Activated T-cell treated with anti-CD3 and anti-CD28 coated beads, Interleukin-2, amount 50 U/mL, for 4 hours (primary cell): ENCODE results near the gene PTPRC. TPM values are rescaled to one million over a fixed set of nuclear protein-coding genes. Genes with fewer than 3 reads are reported as not detected.

Experiments
- ATAC-seq, 2 donors: fragments of 200-7000 bp; cut with Tn5 transposase; one replicate each; pipeline ENCODE4 v1.10.0; 2021
- DNase-seq: peaks from one replicate; pipeline ENCODE4 v3.0.0-alpha.2; 2020
- H3K27me3 Mint-ChIP-seq: one replicate; pipeline ENCODE4 v1.8.0; 2021; ENCODE audit warnings: low read depth, mixed read lengths
- H3K36me3 Mint-ChIP-seq: one replicate; pipeline ENCODE4 v1.8.0; 2022; ENCODE audit warnings: mixed read lengths; ENCODE audit not compliant: insufficient read depth
- H3K4me1 Mint-ChIP-seq: one replicate; pipeline ENCODE4 v1.8.0; 2021; ENCODE audit warnings: low read depth, mixed read lengths
- H3K4me3 Mint-ChIP-seq: one replicate; pipeline ENCODE4 v1.8.0; 2021; ENCODE audit warnings: mild to moderate bottlenecking, moderate library complexity, mixed read lengths
- H3K9me3 Mint-ChIP-seq: one replicate; pipeline ENCODE4 v1.8.0; 2021; ENCODE audit warnings: mixed read lengths
- total RNA-seq, 3 donors: library from RNA; stranded (reverse); gene quantifications; one replicate each; pipeline ENCODE4 v1.2.1, GENCODE V29; 2021

PTPRC gene
- total RNA-seq, 3 donors from 2014 or later = 181 to 243 (median 224) TPM

- Mint-ChIP-seq H3K4me1 (peaks cover 84% of the 10 kb centered on the region), H3K4me3 (peak overlapping the region; percentile 58), H3K9me3 (no peaks in the 10 kb centered on the region), H3K27me3 (no peaks in the 10 kb centered on the region), H3K36me3 (peaks cover 61% of the 10 kb centered on the region)
- ATAC-seq (no peak), DNase-seq (no peak)
These were observed 29.0 kb downstream of the PTPRC start for GRCh38 chr1:198667807-198668206.

- ATAC-seq (peak; percentile 90 to 93), DNase-seq (no peak)
- peak overlapping the region; percentile 58 for H3K4me3 Mint-ChIP-seq
- H3K9me3 Mint-ChIP-seq = no peaks in the 10 kb centered on the region
- H3K4me1 Mint-ChIP-seq = peaks cover 85% of the 10 kb centered on the region
- H3K27me3 Mint-ChIP-seq = no peaks in the 10 kb centered on the region
- H3K36me3 Mint-ChIP-seq = peaks cover 58% of the 10 kb centered on the region
These were observed 30.3 kb downstream of the PTPRC start for GRCh38 chr1:198669023-198669698.

DNA sequence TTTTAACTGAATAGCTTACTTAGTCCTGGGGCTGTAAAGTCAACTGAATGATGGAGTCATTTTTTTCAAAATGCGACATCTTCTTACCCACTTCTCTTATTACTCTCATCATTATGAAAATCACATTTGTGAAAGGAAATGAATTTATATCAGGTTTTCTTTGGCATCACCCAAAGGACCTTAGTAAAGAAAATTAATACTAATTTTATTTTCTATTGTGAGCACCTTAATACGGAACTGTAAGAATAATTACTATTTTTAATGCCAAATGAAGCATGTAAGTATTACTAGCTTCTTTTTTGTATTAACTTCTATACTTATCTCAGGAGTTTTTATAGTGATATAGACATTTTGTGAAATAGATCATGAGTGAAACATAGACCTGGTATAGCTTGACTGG, 30.9 kb downstream of the PTPRC start:
- no peak for DNase-seq
- H3K36me3 Mint-ChIP-seq = peaks cover 53% of the 10 kb centered on the region
- peaks cover 83% of the 10 kb centered on the region for H3K4me1 Mint-ChIP-seq
- no peak for ATAC-seq
- no peaks in the 10 kb centered on the region for H3K27me3 Mint-ChIP-seq
- no peaks in the 10 kb centered on the region for H3K9me3 Mint-ChIP-seq
- peak overlapping the region; percentile 55 for H3K4me3 Mint-ChIP-seq

GRCh38 chr1:198671136-198671535, 32.3 kb downstream of the PTPRC start:
- ATAC-seq = no peak
- peak overlapping the region; percentile 27 for H3K4me3 Mint-ChIP-seq
- peaks cover 85% of the 10 kb centered on the region for H3K4me1 Mint-ChIP-seq
- no peak for DNase-seq
- H3K9me3 Mint-ChIP-seq = no peaks in the 10 kb centered on the region
- H3K36me3 Mint-ChIP-seq = peaks cover 56% of the 10 kb centered on the region
- H3K27me3 Mint-ChIP-seq = no peaks in the 10 kb centered on the region

DNA sequence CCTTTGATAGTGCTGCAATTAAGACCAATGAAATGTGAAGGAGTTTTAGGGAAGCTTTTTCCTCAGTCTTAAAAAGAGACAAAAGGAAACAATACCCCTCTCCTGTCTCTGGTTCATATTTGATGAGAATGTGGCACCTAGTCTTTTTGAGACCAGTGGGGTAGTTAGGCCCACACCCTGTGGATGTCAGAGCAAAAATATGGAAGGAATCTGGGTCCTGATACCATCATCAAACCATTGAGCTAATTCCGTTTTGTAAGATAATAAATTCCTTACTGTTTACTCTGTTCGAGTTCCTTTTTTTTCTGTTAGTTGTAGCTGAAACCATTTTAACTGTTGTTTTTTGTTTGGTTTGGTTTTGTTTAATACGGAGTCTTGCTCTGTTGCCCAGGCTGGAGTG, 33.3 kb downstream of the PTPRC start:
- H3K36me3 Mint-ChIP-seq = peaks cover 55% of the 10 kb centered on the region

GRCh38 chr1:198674009-198674408, 35.2 kb downstream of the PTPRC start:
- Mint-ChIP-seq H3K9me3 (no peaks in the 10 kb centered on the region), H3K27me3 (no peaks in the 10 kb centered on the region), H3K36me3 (peaks cover 47% of the 10 kb centered on the region), H3K4me3 (no peak overlapping the region), H3K4me1 (peaks cover 89% of the 10 kb centered on the region)
- no peak for DNase-seq
- no peak for ATAC-seq

More for the DNA sequence above, 33.3 kb downstream of the PTPRC start:
- H3K9me3 Mint-ChIP-seq = no peaks in the 10 kb centered on the region
- no peak for ATAC-seq
- no peak overlapping the region for H3K4me3 Mint-ChIP-seq
- peaks cover 89% of the 10 kb centered on the region for H3K4me1 Mint-ChIP-seq
- DNase-seq = no peak
- H3K27me3 Mint-ChIP-seq = no peaks in the 10 kb centered on the region

DNA sequence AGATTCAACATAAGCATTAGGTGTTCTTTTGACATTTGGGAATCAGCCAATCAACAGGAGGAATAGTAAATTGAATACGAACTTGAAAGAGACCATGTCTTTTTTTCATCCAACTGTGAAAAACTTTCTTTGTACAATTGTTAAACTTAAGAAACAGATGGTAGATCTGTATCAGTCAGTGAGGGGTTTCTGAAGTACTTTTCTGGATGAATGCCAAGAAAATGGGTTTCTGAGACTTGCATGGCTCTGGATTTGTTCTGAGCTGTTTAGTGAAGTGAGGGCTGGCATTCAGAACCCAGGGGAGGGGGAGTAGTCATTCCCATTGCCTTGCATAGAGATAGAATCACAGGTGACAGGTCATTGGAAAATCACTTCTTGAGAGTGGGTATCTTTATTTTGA, 37.4 kb downstream of the PTPRC start:
- Mint-ChIP-seq H3K9me3 (no peaks in the 10 kb centered on the region), H3K4me1 (peaks cover 89% of the 10 kb centered on the region), H3K36me3 (peaks cover 43% of the 10 kb centered on the region), H3K4me3 (peak overlapping the region; percentile 56), H3K27me3 (no peaks in the 10 kb centered on the region)
- ATAC-seq (peak; percentile 46 to 50), DNase-seq (no peak)

GRCh38 chr1:198677027-198677426, 38.2 kb downstream of the PTPRC start:
- H3K4me3 Mint-ChIP-seq = peak overlapping the region; percentile 80
- no peaks in the 10 kb centered on the region for H3K27me3 Mint-ChIP-seq
- H3K36me3 Mint-ChIP-seq = peaks cover 36% of the 10 kb centered on the region
- no peak for DNase-seq
- H3K4me1 Mint-ChIP-seq = peaks cover 85% of the 10 kb centered on the region
- no peaks in the 10 kb centered on the region for H3K9me3 Mint-ChIP-seq
- ATAC-seq = no peak

DNA sequence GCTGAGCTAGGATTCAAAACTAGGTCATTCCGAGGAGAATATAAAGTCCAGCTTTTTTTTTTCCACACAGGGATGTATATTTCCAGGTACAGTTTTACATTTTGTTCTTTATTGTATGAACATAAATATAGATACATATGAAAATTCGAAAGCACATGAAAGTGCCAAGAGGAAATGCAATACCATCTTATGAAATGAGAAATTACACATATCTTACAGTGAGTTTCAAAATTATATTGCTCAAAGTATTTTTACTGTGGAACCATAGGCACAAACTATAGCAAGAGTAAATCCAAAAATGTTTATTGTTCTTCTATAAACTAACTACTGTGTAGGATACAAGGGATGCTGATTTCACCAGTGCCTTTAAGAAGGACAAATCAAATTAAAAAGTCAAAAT, 39.0 kb downstream of the PTPRC start:
- Mint-ChIP-seq H3K36me3 (peaks cover 29% of the 10 kb centered on the region), H3K4me1 (peaks cover 84% of the 10 kb centered on the region), H3K9me3 (no peaks in the 10 kb centered on the region), H3K27me3 (no peaks in the 10 kb centered on the region), H3K4me3 (peak overlapping the region; percentile 80)
- ATAC-seq (no peak), DNase-seq (no peak)

- H3K4me1 Mint-ChIP-seq = peaks cover 84% of the 10 kb centered on the region
- no peak for ATAC-seq
These were observed 39.5 kb downstream of the PTPRC start for GRCh38 chr1:198678301-198678836.

DNA sequence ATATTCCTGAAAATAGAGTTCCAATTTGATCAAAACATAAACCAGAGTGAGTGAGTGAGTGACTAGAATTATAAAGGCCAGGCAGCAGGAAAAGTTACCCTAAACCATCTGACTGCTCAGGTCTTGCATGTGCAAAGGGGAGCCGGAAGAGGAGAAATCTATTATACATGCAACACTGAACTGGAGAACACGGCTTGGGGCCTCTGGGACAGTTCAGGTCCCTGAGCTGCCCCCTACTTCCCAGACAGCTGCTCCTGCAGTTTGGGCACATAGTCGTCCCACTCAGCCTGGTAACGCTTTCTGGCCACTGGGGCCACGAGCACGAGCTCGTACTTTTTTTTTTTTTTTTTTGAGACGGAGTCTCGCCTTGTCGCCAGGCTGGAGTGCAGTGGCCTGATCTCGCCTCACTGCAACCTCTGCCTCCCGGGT, 40.1 kb downstream of the PTPRC start:
- H3K9me3 Mint-ChIP-seq = no peaks in the 10 kb centered on the region
- DNase-seq (no peak), ATAC-seq (no peak)
- H3K4me1 Mint-ChIP-seq = peaks cover 85% of the 10 kb centered on the region
- peaks cover 26% of the 10 kb centered on the region for H3K36me3 Mint-ChIP-seq
- H3K27me3 Mint-ChIP-seq = no peaks in the 10 kb centered on the region
- H3K4me3 Mint-ChIP-seq = peak overlapping the region; percentile 80

More at GRCh38 chr1:198678301-198678836, 39.5 kb downstream of the PTPRC start:
- Mint-ChIP-seq H3K9me3 (no peaks in the 10 kb centered on the region), H3K4me3 (peak overlapping the region; percentile 80), H3K27me3 (no peaks in the 10 kb centered on the region), H3K36me3 (peaks cover 26% of the 10 kb centered on the region)
- no peak for DNase-seq

DNA sequence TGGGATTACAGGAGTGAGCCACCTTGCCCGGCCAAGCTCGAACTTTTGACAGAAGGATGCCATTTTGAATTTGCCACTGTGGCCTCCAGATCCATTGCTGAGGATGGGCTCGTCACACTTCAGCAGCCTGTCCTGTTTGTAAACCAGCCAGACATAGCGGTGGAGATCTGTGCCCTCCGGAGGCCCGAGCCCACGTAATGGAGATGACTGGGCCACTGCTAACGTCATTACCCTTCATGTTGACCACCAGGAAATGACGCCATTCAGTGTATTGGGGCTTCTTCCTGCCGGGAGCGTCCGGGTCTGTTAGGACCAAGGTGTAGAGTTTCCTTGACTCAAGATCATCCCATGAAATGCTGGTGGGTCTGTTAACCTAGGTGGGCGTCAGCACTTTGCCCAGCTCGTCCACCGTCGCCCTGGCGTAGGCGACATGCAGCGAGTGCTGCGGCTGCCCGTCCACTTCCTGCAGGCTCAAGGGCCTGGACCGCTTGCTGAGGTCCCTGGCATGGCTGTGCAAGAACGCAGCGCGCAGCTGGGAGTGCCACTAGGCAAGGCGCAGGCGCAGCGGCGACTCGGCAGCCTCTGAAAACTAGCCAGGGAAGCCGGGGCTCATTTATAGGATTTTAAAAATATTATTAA, 40.8 kb downstream of the PTPRC start:
- no peak for DNase-seq
- ATAC-seq = no peak
- H3K9me3 Mint-ChIP-seq = no peaks in the 10 kb centered on the region
- H3K4me1 Mint-ChIP-seq = peaks cover 85% of the 10 kb centered on the region
- peaks cover 26% of the 10 kb centered on the region for H3K36me3 Mint-ChIP-seq
- peak overlapping the region; percentile 80 for H3K4me3 Mint-ChIP-seq
- H3K27me3 Mint-ChIP-seq = no peaks in the 10 kb centered on the region

- Mint-ChIP-seq H3K4me3 (peak overlapping the region; percentile 80), H3K36me3 (peaks cover 25% of the 10 kb centered on the region), H3K27me3 (no peaks in the 10 kb centered on the region), H3K4me1 (peaks cover 83% of the 10 kb centered on the region), H3K9me3 (no peaks in the 10 kb centered on the region)
- ATAC-seq (no peak), DNase-seq (no peak)
These were observed 41.5 kb downstream of the PTPRC start for GRCh38 chr1:198680174-198680875.

- Mint-ChIP-seq H3K36me3 (peaks cover 20% of the 10 kb centered on the region), H3K27me3 (no peaks in the 10 kb centered on the region)
- no peak for ATAC-seq
These were observed 42.4 kb downstream of the PTPRC start for GRCh38 chr1:198681252-198681651.

More at GRCh38 chr1:198681252-198681651, 42.4 kb downstream of the PTPRC start:
- Mint-ChIP-seq H3K9me3 (no peaks in the 10 kb centered on the region), H3K4me1 (peaks cover 81% of the 10 kb centered on the region), H3K4me3 (peak overlapping the region; percentile 17)
- DNase-seq = no peak
